Gastroesophageal sphincter (tissue), 2 donors: ENCODE measurements around the gene PUS3.

Source experiments
- POLR2A ChIP-seq, 2 donors: fragments of 450-650 bp; IDR thresholded peaks; one replicate each; pipeline ENCODE4 v1.6.1; 2017; ENCODE audit warnings: antibody characterized with exemption in 2 of 2, mild to moderate bottlenecking in 2 of 2, moderate library complexity in 1 of 2
- POLR2AphosphoS5 ChIP-seq: sonication (generic); formaldehyde crosslinking; IDR thresholded peaks from one replicate; pipeline ENCODE4 v1.6.1; 2017; ENCODE audit warnings: antibody characterized with exemption

DNA sequence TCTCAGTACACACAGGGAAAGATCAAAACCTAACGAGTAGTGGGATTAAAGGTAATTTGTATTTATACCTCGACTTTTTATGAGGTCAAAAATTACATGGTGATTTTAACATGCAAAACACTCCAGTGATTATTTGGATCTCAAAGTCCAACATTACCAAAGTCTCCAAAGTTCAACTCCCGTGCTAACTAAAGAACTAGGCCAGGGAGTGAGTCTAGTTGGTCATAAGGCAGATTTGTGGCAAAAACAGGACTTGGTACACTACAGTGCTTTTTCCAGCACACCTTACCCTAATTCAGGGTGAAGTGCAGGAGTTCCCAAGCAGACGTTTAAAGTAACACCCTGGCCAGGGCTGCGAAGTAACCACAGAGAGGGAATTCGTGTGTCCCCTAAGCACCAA lies 1.1 kb downstream of the PUS3 start:
- no peak for TF ChIP-seq POLR2AphosphoS5
- no peak for TF ChIP-seq POLR2A (IDR thresholded peaks at IDR 0.05)
